HEK293 (cell line): Measurements from ENCODE around the gene ESRRA.

Experiments
- CTCF ChIA-PET: fragments of 350-600 bp; formaldehyde crosslinking; extraction: SDS; loops from one replicate; lab custom pipeline; 2021; ENCODE audit warnings: antibody characterized with exemption; lab: Yijun Ruan, JAX
- POLR2A ChIA-PET: fragments of 300-600 bp; formaldehyde crosslinking; extraction: SDS; loops from one replicate; lab custom pipeline; 2020; ENCODE audit warnings: antibody characterized with exemption, inconsistent platforms; lab: Yijun Ruan, JAX
- H3K27ac ChIP-seq: fragments of 200-500 bp; sonication (Bioruptor generic); 2 replicates; pipeline ENCODE4 v1.5.1; 2014; ENCODE audit warnings: low read depth, low read length, control low read depth, inconsistent platforms; ENCODE audit errors: extremely low read depth
- H3K36me3 ChIP-seq, 2 experiments: fragments of 200-500 bp in 1 of 2; sonication (Bioruptor generic) in 1 of 2; 1 replicate in 1 of 2; 2 replicates in 1 of 2; pipeline ENCODE4 v1.5.1; 2014 to 2017; ENCODE audit warnings: inconsistent platforms in 2 of 2, low read length in 2 of 2; ENCODE audit not compliant: control insufficient read depth in 2 of 2, insufficient read depth in 1 of 2
- H3K4me1 ChIP-seq: fragments of 200-500 bp; sonication (Bioruptor generic); 2 replicates; pipeline ENCODE4 v1.5.1; 2014; ENCODE audit warnings: mild to moderate bottlenecking, low read length, inconsistent platforms; ENCODE audit not compliant: control insufficient read depth, insufficient read depth
- H3K4me3 ChIP-seq: 2 replicates; pipeline ENCODE4 v1.5.1; 2011; ENCODE audit warnings: low read depth, mild to moderate bottlenecking, control low read depth, low read length, moderate library complexity
- H3K9me3 ChIP-seq: fragments of 200-500 bp; sonication (Bioruptor generic); 2 replicates; pipeline ENCODE4 v1.5.1; 2014; ENCODE audit warnings: low read depth, low read length, inconsistent platforms; ENCODE audit not compliant: control insufficient read depth, insufficient read depth
- MYNN ChIP-seq: fragments of 450-650 bp; formaldehyde crosslinking; IDR thresholded peaks from 2 replicates; pipeline ENCODE4 v1.5.1; 2016; ENCODE audit warnings: missing biosample characterization, missing genetic modification characterization, borderline replicate concordance
- OVOL3 ChIP-seq: fragments of 450-650 bp; formaldehyde crosslinking; IDR thresholded peaks from 2 replicates; pipeline ENCODE4 v1.5.1; 2016; ENCODE audit warnings: missing biosample characterization, missing genetic modification characterization
- PATZ1 ChIP-seq: fragments of 450-650 bp; formaldehyde crosslinking; IDR thresholded peaks from 2 replicates; pipeline ENCODE4 v1.5.1; 2016; ENCODE audit warnings: missing biosample characterization, missing genetic modification characterization
- YY2 ChIP-seq: fragments of 450-650 bp; formaldehyde crosslinking; IDR thresholded peaks from 2 replicates; pipeline ENCODE4 v1.5.1; 2016; ENCODE audit warnings: missing biosample characterization, missing genetic modification characterization
- ZBTB10 ChIP-seq: fragments of 450-650 bp; formaldehyde crosslinking; IDR thresholded peaks from 2 replicates; pipeline ENCODE4 v1.5.1; 2016; ENCODE audit warnings: missing biosample characterization, missing genetic modification characterization
- ZBTB17 ChIP-seq: fragments of 450-650 bp; formaldehyde crosslinking; IDR thresholded peaks from 2 replicates; pipeline ENCODE4 v1.5.1; 2016; ENCODE audit warnings: missing biosample characterization, missing genetic modification characterization
- ZBTB21 ChIP-seq: fragments of 450-650 bp; formaldehyde crosslinking; IDR thresholded peaks from 2 replicates; pipeline ENCODE4 v1.5.1; 2017; ENCODE audit warnings: missing biosample characterization, missing genetic modification characterization
- ZFHX2 ChIP-seq: fragments of 450-650 bp; formaldehyde crosslinking; conservative IDR thresholded peaks from 2 replicates; pipeline ENCODE4 v1.5.1; 2016; ENCODE audit warnings: missing biosample characterization, missing genetic modification characterization
- ZIC2 ChIP-seq: fragments of 450-650 bp; formaldehyde crosslinking; IDR thresholded peaks from 2 replicates; pipeline ENCODE4 v1.5.1; 2016; ENCODE audit warnings: missing biosample characterization, missing genetic modification characterization
- ZNF121 ChIP-seq: fragments of 450-650 bp; formaldehyde crosslinking; IDR thresholded peaks from 2 replicates; pipeline ENCODE4 v1.5.1; 2016; ENCODE audit warnings: missing biosample characterization, missing genetic modification characterization
- ZNF175 ChIP-seq: fragments of 450-650 bp; formaldehyde crosslinking; IDR thresholded peaks from 2 replicates; pipeline ENCODE4 v1.5.1; 2016; ENCODE audit warnings: missing biosample characterization, missing genetic modification characterization
- ZNF214 ChIP-seq: fragments of 450-650 bp; formaldehyde crosslinking; IDR thresholded peaks from 2 replicates; pipeline ENCODE4 v1.5.1; 2017; ENCODE audit warnings: missing biosample characterization, mild to moderate bottlenecking, missing genetic modification characterization, borderline replicate concordance
- ZNF221 ChIP-seq: fragments of 450-650 bp; formaldehyde crosslinking; IDR thresholded peaks from 2 replicates; pipeline ENCODE4 v1.5.1; 2017; ENCODE audit warnings: missing biosample characterization, missing genetic modification characterization, borderline replicate concordance
- ZNF23 ChIP-seq: fragments of 450-650 bp; formaldehyde crosslinking; IDR thresholded peaks from 2 replicates; pipeline ENCODE4 v1.5.1; 2016; ENCODE audit warnings: missing biosample characterization, missing genetic modification characterization, borderline replicate concordance
- ZNF629 ChIP-seq: fragments of 450-650 bp; formaldehyde crosslinking; IDR thresholded peaks from 2 replicates; pipeline ENCODE4 v1.5.1; 2017; ENCODE audit warnings: missing biosample characterization, missing genetic modification characterization
- ZNF747 ChIP-seq: fragments of 450-650 bp; formaldehyde crosslinking; IDR thresholded peaks from 2 replicates; pipeline ENCODE4 v1.5.1; 2016; ENCODE audit warnings: missing biosample characterization, missing genetic modification characterization
- ZNF76 ChIP-seq: fragments of 450-650 bp; formaldehyde crosslinking; IDR thresholded peaks from 2 replicates; pipeline ENCODE4; 2016; ENCODE audit warnings: low read depth, missing biosample characterization, missing genetic modification characterization, borderline replicate concordance
- ZNF776 ChIP-seq: fragments of 450-650 bp; formaldehyde crosslinking; IDR thresholded peaks from 2 replicates; pipeline ENCODE4 v1.5.0; 2017; ENCODE audit warnings: missing biosample characterization, missing genetic modification characterization, borderline replicate concordance
- ZSCAN18 ChIP-seq: fragments of 450-650 bp; formaldehyde crosslinking; IDR thresholded peaks from 2 replicates; pipeline ENCODE4 v1.5.1; 2016; ENCODE audit warnings: missing biosample characterization, missing genetic modification characterization
- ZSCAN30 ChIP-seq: fragments of 450-650 bp; IDR thresholded peaks from 2 replicates; pipeline ENCODE4 v1.5.1; 2018; ENCODE audit warnings: missing biosample characterization, mild to moderate bottlenecking, missing genetic modification characterization, moderate library complexity

Gene ESRRA

GRCh38 chr11:64281957-64282770 lies 23.2 kb upstream of the ESRRA start:
- no peak overlapping the region for H3K27ac ChIP-seq
- no peak for TF ChIP-seq ZNF747
- no peak for TF ChIP-seq ZIC2
- peak; percentile 73 for TF ChIP-seq ZNF121 (tag by site-specific recombination)
- TF ChIP-seq, all 188 proteins: peak for 1
- Histone ChIP-seq H3K4me1 (no peaks in the 10 kb centered on the region; the same call in 1 of the 2 replicates), H3K4me3 (no peak overlapping the region), H3K36me3 (peaks cover 9 to 48% of the 10 kb centered on the region in 2 experiments; a peak in 2 of 3 replicates), H3K9me3 (no peaks in the 10 kb centered on the region)
- POLR2A ChIA-PET: interaction anchor here (0.7 to 1.2 kb wide), 3 partner anchors 11 to 472 kb away, joined by 3 to 7 read pairs (median 4); partner anchors contain the start of gene TRMT112
- CTCF ChIA-PET: interaction anchor here (0.5 to 2.0 kb wide), 3 partner anchors 21 to 516 kb away, joined by 3 to 8 read pairs (median 3); no protein-coding TSS in a partner anchor

- no peak overlapping the region for H3K4me3 ChIP-seq
- H3K9me3 ChIP-seq: no peaks in the 10 kb centered on the region
- peaks cover 9 to 49% of the 10 kb centered on the region in 2 experiments; a peak in 2 of 3 replicates for H3K36me3 ChIP-seq
- CTCF ChIA-PET: interaction anchor here (0.7 to 2.0 kb wide), 6 partner anchors 12 to 166 kb away, joined by 3 to 9 read pairs (median 4); partner anchors contain the start of gene ESRRA
- no peaks in the 10 kb centered on the region; the same call in 1 of the 2 replicates for H3K4me1 ChIP-seq
- no peak overlapping the region for H3K27ac ChIP-seq
- no peak for TF ChIP-seq ZBTB17 (tag by site-specific recombination)
- peak; percentile 89 for TF ChIP-seq ZNF121 (tag by site-specific recombination)
- POLR2A ChIA-PET: interaction anchor here (0.9 to 3.5 kb wide), 3 partner anchors 13 to 34 kb away, joined by 3 to 41 read pairs (median 3); partner anchors contain the start of genes ESRRA and TRMT112
Observed at GRCh38 chr11:64283092-64283491, 22.2 kb upstream of the ESRRA start.

- Histone ChIP-seq H3K36me3 (peaks cover 9 to 47% of the 10 kb centered on the region in 2 experiments; a peak in 2 of 3 replicates), H3K4me1 (no peaks in the 10 kb centered on the region; the same call in 1 of the 2 replicates), H3K27ac (peak within 1 kb of the TSS; percentile 86), H3K4me3 (peak within 1 kb of the TSS; percentile 82), H3K9me3 (no peaks in the 10 kb centered on the region)
- POLR2A ChIA-PET: interaction anchor here (0.6 to 3.5 kb wide), 17 partner anchors 9 to 170 kb away, joined by 3 to 41 read pairs (median 5); partner anchors contain the start of genes DNAJC4, ESRRA, FKBP2 and PRDX5
- CTCF ChIA-PET: interaction anchor here (0.6 to 2.0 kb wide), 14 partner anchors 9 to 165 kb away, joined by 3 to 9 read pairs (median 4); partner anchors contain the start of genes CATSPERZ, ESRRA and PLCB3
- TF ChIP-seq ZNF776 (tag by site-specific recombination) (no peak), ZNF76 (tag by site-specific recombination) (no peak), OVOL3 (tag by site-specific recombination) (no peak), ZNF221 (no peak), ZIC2 (peak; percentile 34; the same call in 1 of the 2 replicates), ZFHX2 (tag by site-specific recombination) (no peak), ZNF175 (tag by site-specific recombination) (no peak), ZNF214 (tag by site-specific recombination) (no peak), ZNF23 (tag by site-specific recombination) (no peak), YY2 (tag by site-specific recombination) (no peak), ZBTB21 (peak; percentile 23; the same call in 1 of the 2 replicates), ZBTB10 (peak; percentile 71), ZSCAN18 (no peak), ZSCAN30 (tag by site-specific recombination) (0 out of 2 replicates have a peak, but pooled peaks have one; percentile 13), PATZ1 (peak; percentile 64; the same call in 1 of the 2 replicates), MYNN (tag by site-specific recombination) (no peak), ZNF629 (tag by site-specific recombination) (peak; percentile 28; the same call in 1 of the 2 replicates)
Observed at GRCh38 chr11:64284048-64284961, 21.0 kb upstream of the ESRRA start, which contains the start of gene BAD. Gene BAD (minus strand): TSS chr11:64284665. CDS start chr11:64284368, 297 bp downstream.
